SK-N-SH (cell line): ENCODE results near the gene CCDC167. TPM values are rescaled to one million over a fixed set of nuclear protein-coding genes. Genes with fewer than 3 reads are reported as not detected.

ENCODE experiments used
- CTCF ChIA-PET: fragments of 300-600, 350-600 bp; formaldehyde crosslinking; extraction: SDS; loops from one replicate; lab custom pipeline; 2021; lab: Yijun Ruan, JAX
- POLR2A ChIA-PET: fragments of 350-600 bp; sonication (Branson Sonifier 250); formaldehyde crosslinking; extraction: SDS; loops from one replicate; lab custom pipeline; 2020; ENCODE audit warnings: antibody characterized with exemption, inconsistent platforms; lab: Yijun Ruan, JAX
- DNase-seq: peaks from one replicate; pipeline ENCODE4 v3.0.0; 2012
- H2AFZ ChIP-seq: fragments of 200-600 bp; sonication (generic); 2 replicates; pipeline ENCODE4 v1.8.1; 2016; ENCODE audit warnings: antibody characterized with exemption, mild to moderate bottlenecking, low read depth
- H3F3A ChIP-seq: fragments of 200-600 bp; sonication (generic); replicated peaks from 2 replicates; pipeline ENCODE3; 2016; ENCODE audit warnings: antibody characterized with exemption, mild to moderate bottlenecking; ENCODE audit not compliant: insufficient read depth
- H3K27ac ChIP-seq, 2 experiments: fragments of 200-500 bp in 1 of 2; fragments of 200-600 bp in 1 of 2; sonication (Bioruptor generic) in 1 of 2; sonication (generic), shearing (Covaris generic) in 1 of 2; 2 replicates each; pipeline versions ENCODE4 v1.5.1 to v1.6.1; 2014 to 2016; ENCODE audit warnings: low read depth in 2 of 2, inconsistent platforms in 1 of 2, low read length in 1 of 2, mild to moderate bottlenecking in 1 of 2, mixed read lengths in 1 of 2
- H3K27me3 ChIP-seq: fragments of 200-600 bp; sonication (generic), shearing (Covaris generic); 2 replicates; pipeline ENCODE4 v1.6.1; 2016; ENCODE audit warnings: mixed run types; ENCODE audit not compliant: insufficient read depth
- H3K36me3 ChIP-seq, 2 experiments: fragments of 200-500 bp in 1 of 2; fragments of 200-600 bp in 1 of 2; sonication (Bioruptor generic) in 1 of 2; sonication (generic) in 1 of 2; replicated peaks in 1 of 2; 2 replicates each; pipeline versions ENCODE3 to v1.5.1; 2014 to 2016; ENCODE audit warnings: low read length in 1 of 2, mild to moderate bottlenecking in 1 of 2; ENCODE audit not compliant: insufficient read depth in 2 of 2, control insufficient read depth in 1 of 2
- H3K4me1 ChIP-seq, 2 experiments: fragments of 200-500 bp in 1 of 2; fragments of 200-600 bp in 1 of 2; sonication (Bioruptor generic) in 1 of 2; sonication (generic), shearing (Covaris generic) in 1 of 2; 2 replicates each; pipeline versions ENCODE4 v1.5.1 to v1.6.1; 2014 to 2016; ENCODE audit warnings: low read depth in 1 of 2, low read length in 1 of 2, mixed run types in 1 of 2; ENCODE audit not compliant: insufficient read depth in 2 of 2, control insufficient read depth in 1 of 2
- H3K4me2 ChIP-seq: fragments of 200-600 bp; sonication (generic), shearing (Covaris generic); 2 replicates; pipeline ENCODE4 v1.6.1; 2017; ENCODE audit warnings: mixed run types
- H3K4me3 ChIP-seq, 2 experiments: fragments of 200-500 bp in 1 of 2; fragments of 200-600 bp in 1 of 2; sonication (Bioruptor generic) in 1 of 2; sonication (generic), shearing (Covaris generic) in 1 of 2; 2 replicates each; pipeline versions ENCODE4 v1.5.1 to v1.8.1; 2014 to 2016; ENCODE audit warnings: low read depth in 2 of 2, inconsistent platforms in 1 of 2, low read length in 1 of 2, mild to moderate bottlenecking in 1 of 2, mixed read lengths in 1 of 2, moderate library complexity in 1 of 2
- H3K79me2 ChIP-seq: fragments of 200-600 bp; sonication (generic); 2 replicates; pipeline ENCODE4 v1.8.1; 2017; ENCODE audit warnings: mild to moderate bottlenecking; ENCODE audit not compliant: insufficient read depth
- H3K9ac ChIP-seq: fragments of 200-600 bp; sonication (generic); 2 replicates; pipeline ENCODE4 v1.6.1; 2017; ENCODE audit warnings: mixed run types
- H3K9me2 ChIP-seq: fragments of 200-600 bp; sonication (generic); 2 replicates; pipeline ENCODE4 v1.6.1; 2017; ENCODE audit warnings: mixed run types
- H3K9me3 ChIP-seq: fragments of 200-600 bp; sonication (generic); 2 replicates; pipeline ENCODE4 v1.6.1; 2017; ENCODE audit warnings: mixed run types, mild to moderate bottlenecking, moderate library complexity
- H4K20me1 ChIP-seq: fragments of 200-600 bp; sonication (generic); 2 replicates; pipeline ENCODE4 v1.6.1; 2017; ENCODE audit warnings: mild to moderate bottlenecking, mixed run types; ENCODE audit not compliant: insufficient read depth
- EP300 ChIP-seq, 2 experiments: IDR thresholded peaks; 2 replicates each; pipeline versions ENCODE4 v1.4.0 to v1.6.1; 2012; ENCODE audit warnings: borderline replicate concordance in 1 of 2, low read depth in 1 of 2, low read length in 1 of 2
- EZH2phosphoT487 ChIP-seq: fragments of 200-600 bp; sonication (generic); IDR thresholded peaks from 2 replicates; pipeline ENCODE4 v1.6.1; 2017; ENCODE audit warnings: low read depth, mixed run types, mild to moderate bottlenecking, antibody characterized with exemption, moderate library complexity, borderline replicate concordance
- FOXJ3 ChIP-seq: sonication (generic); formaldehyde crosslinking; IDR thresholded peaks from 2 replicates; pipeline ENCODE4 v1.5.1; 2020; ENCODE audit warnings: mild to moderate bottlenecking, missing genetic modification reagents
- FOXM1 ChIP-seq: IDR thresholded peaks from 2 replicates; pipeline ENCODE4 v1.4.0; 2012; ENCODE audit warnings: low read depth, mild to moderate bottlenecking
- GABPA ChIP-seq: IDR thresholded peaks from 2 replicates; pipeline ENCODE4 v1.4.0; 2012; ENCODE audit warnings: low read depth, mild to moderate bottlenecking
- MEF2A ChIP-seq: IDR thresholded peaks from 2 replicates; pipeline ENCODE4 v1.4.0; 2012; ENCODE audit warnings: low read depth, borderline replicate concordance
- NRF1 ChIP-seq: IDR thresholded peaks from 2 replicates; pipeline ENCODE4 v1.6.1; 2012; ENCODE audit warnings: low read depth, mild to moderate bottlenecking, low read length
- RAD21 ChIP-seq: IDR thresholded peaks from 2 replicates; pipeline ENCODE4 v1.6.1; 2012; ENCODE audit warnings: mild to moderate bottlenecking, low read length
- RCOR1 ChIP-seq: fragments of 150-350 bp; IDR thresholded peaks from 2 replicates; pipeline ENCODE4 v1.6.1; 2017; ENCODE audit warnings: antibody characterized with exemption, low read length
- RFX5 ChIP-seq: IDR thresholded peaks from 2 replicates; pipeline ENCODE4 v1.6.1; 2012; ENCODE audit warnings: mild to moderate bottlenecking, improper control_type of control experiment, low read length
- RXRA ChIP-seq: IDR thresholded peaks from 2 replicates; pipeline ENCODE4 v1.4.0; 2012; ENCODE audit warnings: low read depth, mild to moderate bottlenecking, borderline replicate concordance
- SMC3 ChIP-seq: IDR thresholded peaks from 2 replicates; pipeline ENCODE4 v1.6.1; 2012; ENCODE audit warnings: low read depth, low read length, improper control_type of control experiment
- TEAD4 ChIP-seq: IDR thresholded peaks from 2 replicates; pipeline ENCODE4 v1.4.0; 2012; ENCODE audit warnings: mild to moderate bottlenecking, borderline replicate concordance; ENCODE audit not compliant: insufficient read depth
- USF2 ChIP-seq: fragments of 150-350 bp; IDR thresholded peaks from 2 replicates; pipeline ENCODE4 v1.6.1; 2017; ENCODE audit warnings: antibody characterized with exemption, low read length, low read depth, borderline replicate concordance
- YY1 ChIP-seq: IDR thresholded peaks from 2 replicates; pipeline ENCODE4 v1.4.0; 2012; ENCODE audit warnings: low read depth, mild to moderate bottlenecking
- whole genome bisulfite sequencing: methylation state at CpG from one replicate; pipeline ENCODE4 v1.1.6; 2017; ENCODE audit warnings: low lambda C conversion rate; 5-methylcytosine and 5-hydroxymethylcytosine counted together
- polyA plus RNA-seq, 3 experiments: library from polyadenylated mRNA; depleted of rRNA; stranded (reverse); fragments of >200 nt; gene quantifications; 2 replicates each; pipeline ENCODE4 v1.2.3, GENCODE V29; 2012
- TF ChIP-seq, protein P1 (sequence below): fragments of 200-600 bp; sonication (generic); IDR thresholded peaks from 2 replicates; pipeline ENCODE4 v1.6.1; 2017; ENCODE audit warnings: antibody characterized with exemption, mild to moderate bottlenecking, moderate library complexity
- TF ChIP-seq, protein P2 (sequence below): fragments of 150-350 bp; IDR thresholded peaks from 2 replicates; pipeline ENCODE4 v1.6.1; 2016; ENCODE audit warnings: mild to moderate bottlenecking, low read depth, low read length
- TF ChIP-seq, protein P3 (sequence below): IDR thresholded peaks from 2 replicates; pipeline ENCODE4; 2012

CCDC167 gene
- polyA plus RNA-seq, 1 of the 3 experiments (the other 2 are of a cell fraction): 49.1 TPM

GRCh38 chr6:37483917-37484785 is 15.5 kb downstream of the CCDC167 start:
- no peaks in the 10 kb centered on the region for H3K79me2 ChIP-seq
- H3K4me1 ChIP-seq: peaks cover 0 to 29% of the 10 kb centered on the region in 2 experiments; a peak in 1 of 4 replicates
- H2AFZ ChIP-seq: no peak overlapping the region
- no peaks in the 10 kb centered on the region for H4K20me1 ChIP-seq
- H3K9ac ChIP-seq: no peak overlapping the region
- ChIA-PET CTCF (interaction anchor here (0.6 to 10.8 kb wide), 39 partner anchors 10 to 1970 kb away, joined by 3 to 116 read pairs (median 3); no protein-coding TSS in a partner anchor), POLR2A (interaction anchor here (0.7 to 0.8 kb wide), 2 partner anchors 65 to 82 kb away, joined by 3 to 5 read pairs; no protein-coding TSS in a partner anchor)
- H3K9me2 ChIP-seq: no peaks in the 10 kb centered on the region
- H3K4me2 ChIP-seq: no peak overlapping the region
- H3K9me3 ChIP-seq: no peaks in the 10 kb centered on the region
- H3K36me3 ChIP-seq: peaks cover 10 to 45% of the 10 kb centered on the region in 2 experiments
- peak; percentile 94 for TF ChIP-seq SMC3
- TF ChIP-seq, protein P1, sequence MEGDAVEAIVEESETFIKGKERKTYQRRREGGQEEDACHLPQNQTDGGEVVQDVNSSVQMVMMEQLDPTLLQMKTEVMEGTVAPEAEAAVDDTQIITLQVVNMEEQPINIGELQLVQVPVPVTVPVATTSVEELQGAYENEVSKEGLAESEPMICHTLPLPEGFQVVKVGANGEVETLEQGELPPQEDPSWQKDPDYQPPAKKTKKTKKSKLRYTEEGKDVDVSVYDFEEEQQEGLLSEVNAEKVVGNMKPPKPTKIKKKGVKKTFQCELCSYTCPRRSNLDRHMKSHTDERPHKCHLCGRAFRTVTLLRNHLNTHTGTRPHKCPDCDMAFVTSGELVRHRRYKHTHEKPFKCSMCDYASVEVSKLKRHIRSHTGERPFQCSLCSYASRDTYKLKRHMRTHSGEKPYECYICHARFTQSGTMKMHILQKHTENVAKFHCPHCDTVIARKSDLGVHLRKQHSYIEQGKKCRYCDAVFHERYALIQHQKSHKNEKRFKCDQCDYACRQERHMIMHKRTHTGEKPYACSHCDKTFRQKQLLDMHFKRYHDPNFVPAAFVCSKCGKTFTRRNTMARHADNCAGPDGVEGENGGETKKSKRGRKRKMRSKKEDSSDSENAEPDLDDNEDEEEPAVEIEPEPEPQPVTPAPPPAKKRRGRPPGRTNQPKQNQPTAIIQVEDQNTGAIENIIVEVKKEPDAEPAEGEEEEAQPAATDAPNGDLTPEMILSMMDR: peak; percentile 71
- TF ChIP-seq RAD21: peak; percentile 91
- TF ChIP-seq FOXJ3 (CRISPR knock-in tag): peak; percentile 33; the same call in 1 of the 2 replicates
- no peak for TF ChIP-seq NRF1
- no peaks in the 10 kb centered on the region for H3F3A ChIP-seq
- DNase-seq: peak; percentile 92
- H3K27ac ChIP-seq: peak overlapping the region in 1 of 2 experiments; percentile 43; a peak in 2 of 4 replicates
- WGBS: 42% methylated on average over 10 of the region's 20 CpGs
- H3K4me3 ChIP-seq: no peak overlapping the region; a peak in 1 of 4 replicates
- H3K27me3 ChIP-seq: no peaks in the 10 kb centered on the region

DNA sequence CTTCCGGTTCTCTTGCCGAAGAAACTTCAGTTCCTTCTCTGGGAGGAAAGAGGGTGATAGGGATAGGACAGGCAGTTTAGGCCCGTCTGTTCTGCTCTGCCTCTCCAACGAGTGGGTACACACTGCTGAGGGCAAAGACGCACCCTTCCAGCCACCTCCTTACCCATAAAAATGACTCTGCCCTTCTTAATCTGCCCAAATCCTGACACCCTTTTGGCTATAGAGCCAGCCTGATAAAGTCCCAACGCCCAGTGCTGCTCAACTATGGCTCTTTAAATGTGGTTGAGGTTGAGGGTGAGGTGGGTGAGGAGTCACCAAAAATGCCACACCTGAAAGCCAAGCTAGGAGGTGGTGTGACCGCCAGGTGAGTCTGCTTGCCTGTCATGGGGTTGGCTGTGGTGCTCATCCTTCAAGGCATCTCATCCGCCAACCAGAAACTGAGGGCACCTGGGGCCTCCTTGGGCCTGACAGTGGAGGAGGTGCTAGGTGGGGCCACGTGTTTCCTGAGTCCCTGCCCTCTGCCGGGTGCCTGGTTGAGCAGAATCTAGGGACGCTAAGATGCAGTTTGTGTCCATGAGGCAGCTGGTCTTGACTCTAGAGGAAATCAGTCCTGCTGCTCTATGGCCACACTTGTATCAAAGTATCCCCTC is 16.3 kb downstream of the CCDC167 start:
- no peaks in the 10 kb centered on the region for H3K9me2 ChIP-seq
- ChIA-PET CTCF (interaction anchor here (0.6 to 10.8 kb wide), 8 partner anchors 10 to 1971 kb away, joined by 3 to 116 read pairs (median 4); no protein-coding TSS in a partner anchor), POLR2A (no interaction called here)
- 83% methylated on average over 11 of the region's 11 CpGs for WGBS
- H2AFZ ChIP-seq: no peak overlapping the region
- no peak overlapping the region for H3K4me2 ChIP-seq
- H3K9ac ChIP-seq: no peak overlapping the region
- H3K27ac ChIP-seq: no peak overlapping the region
- no peaks in the 10 kb centered on the region for H3K9me3 ChIP-seq
- no peak for DNase-seq
- H3F3A ChIP-seq: no peaks in the 10 kb centered on the region
- H3K27me3 ChIP-seq: no peaks in the 10 kb centered on the region
- H4K20me1 ChIP-seq: no peaks in the 10 kb centered on the region
- H3K4me1 ChIP-seq: peaks cover 0 to 24% of the 10 kb centered on the region in 2 experiments; a peak in 1 of 4 replicates
- H3K4me3 ChIP-seq: no peak overlapping the region
- H3K79me2 ChIP-seq: no peaks in the 10 kb centered on the region
- H3K36me3 ChIP-seq: peaks cover 10 to 53% of the 10 kb centered on the region in 2 experiments
- TF ChIP-seq EP300 (IDR thresholded peaks at IDR 0.05; ENCODE audit: borderline replicate concordance in 1 of 2, low read depth in 1 of 2, low read length in 1 of 2) (no peak), EZH2phosphoT487 (no peak), MEF2A (no peak), FOXM1 (no peak), USF2 (no peak), NRF1 (no peak), RCOR1 (no peak), YY1 (no peak), TEAD4 (no peak), GABPA (no peak), RXRA (no peak), RFX5 (no peak)
- TF ChIP-seq, protein P2, sequence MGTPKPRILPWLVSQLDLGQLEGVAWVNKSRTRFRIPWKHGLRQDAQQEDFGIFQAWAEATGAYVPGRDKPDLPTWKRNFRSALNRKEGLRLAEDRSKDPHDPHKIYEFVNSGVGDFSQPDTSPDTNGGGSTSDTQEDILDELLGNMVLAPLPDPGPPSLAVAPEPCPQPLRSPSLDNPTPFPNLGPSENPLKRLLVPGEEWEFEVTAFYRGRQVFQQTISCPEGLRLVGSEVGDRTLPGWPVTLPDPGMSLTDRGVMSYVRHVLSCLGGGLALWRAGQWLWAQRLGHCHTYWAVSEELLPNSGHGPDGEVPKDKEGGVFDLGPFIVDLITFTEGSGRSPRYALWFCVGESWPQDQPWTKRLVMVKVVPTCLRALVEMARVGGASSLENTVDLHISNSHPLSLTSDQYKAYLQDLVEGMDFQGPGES: no peak
- TF ChIP-seq, protein P3, sequence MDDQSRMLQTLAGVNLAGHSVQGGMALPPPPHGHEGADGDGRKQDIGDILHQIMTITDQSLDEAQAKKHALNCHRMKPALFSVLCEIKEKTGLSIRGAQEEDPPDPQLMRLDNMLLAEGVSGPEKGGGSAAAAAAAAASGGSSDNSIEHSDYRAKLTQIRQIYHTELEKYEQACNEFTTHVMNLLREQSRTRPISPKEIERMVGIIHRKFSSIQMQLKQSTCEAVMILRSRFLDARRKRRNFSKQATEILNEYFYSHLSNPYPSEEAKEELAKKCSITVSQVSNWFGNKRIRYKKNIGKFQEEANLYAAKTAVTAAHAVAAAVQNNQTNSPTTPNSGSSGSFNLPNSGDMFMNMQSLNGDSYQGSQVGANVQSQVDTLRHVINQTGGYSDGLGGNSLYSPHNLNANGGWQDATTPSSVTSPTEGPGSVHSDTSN: no peak
